ENCODE data around the gene TFEC. TPM values are rescaled to one million over a fixed set of nuclear protein-coding genes. Genes with fewer than 3 reads are reported as not detected.

TFEC gene
- total RNA-seq, 1 experiment from 2014 or later = 0.12 TPM

DNA sequence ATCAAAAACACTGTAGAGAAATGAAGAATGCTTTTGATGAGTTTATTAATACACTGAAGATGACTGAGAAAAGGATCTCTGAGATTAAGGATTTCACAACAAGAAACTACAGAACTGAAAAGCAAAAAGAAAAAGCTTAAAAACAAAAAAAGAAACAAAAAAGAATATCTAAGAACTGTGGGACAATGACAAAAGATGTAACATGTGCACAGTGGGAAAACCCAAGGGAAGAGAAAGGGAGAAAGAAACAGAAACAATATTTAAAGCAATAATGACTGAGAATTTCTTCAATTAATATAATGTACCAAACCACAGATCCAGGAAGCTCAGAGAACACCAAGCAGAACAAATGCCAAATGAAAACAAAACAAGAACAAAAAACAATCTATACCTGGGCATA lies 42.2 kb downstream of the TFEC start:
- H3K27me3 ChIP-seq (ENCODE audit: insufficient read depth, low read length) = no peaks in the 10 kb centered on the region
- H3K9ac ChIP-seq (ENCODE audit: low read length) = no peak overlapping the region
- no peak overlapping the region for H3K27ac ChIP-seq (ENCODE audit: low read depth, low read length)
- TF ChIP-seq TCF7L2 (IDR thresholded peaks at IDR 0.05; ENCODE audit: borderline replicate concordance, extremely low read depth, insufficient read depth, insufficient read length) (no peak), SIN3A (IDR thresholded peaks at IDR 0.05; ENCODE audit: low read depth) (no peak), ELF1 (IDR thresholded peaks at IDR 0.05; ENCODE audit: borderline replicate concordance, low read depth) (no peak), YY1 (IDR thresholded peaks at IDR 0.05; ENCODE audit: extremely low read depth, insufficient replicate concordance, low read depth, low read length) (no peak), RAD21 (IDR thresholded peaks at IDR 0.05; ENCODE audit: low read depth) (no peak), POLR2A (IDR thresholded peaks at IDR 0.05; ENCODE audit: borderline replicate concordance, extremely low read depth, insufficient read depth, insufficient read length) (no peak)
- TF ChIP-seq, protein P1, sequence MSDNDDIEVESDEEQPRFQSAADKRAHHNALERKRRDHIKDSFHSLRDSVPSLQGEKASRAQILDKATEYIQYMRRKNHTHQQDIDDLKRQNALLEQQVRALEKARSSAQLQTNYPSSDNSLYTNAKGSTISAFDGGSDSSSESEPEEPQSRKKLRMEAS (IDR thresholded peaks at IDR 0.05) = no peak
- TF ChIP-seq, protein P2, sequence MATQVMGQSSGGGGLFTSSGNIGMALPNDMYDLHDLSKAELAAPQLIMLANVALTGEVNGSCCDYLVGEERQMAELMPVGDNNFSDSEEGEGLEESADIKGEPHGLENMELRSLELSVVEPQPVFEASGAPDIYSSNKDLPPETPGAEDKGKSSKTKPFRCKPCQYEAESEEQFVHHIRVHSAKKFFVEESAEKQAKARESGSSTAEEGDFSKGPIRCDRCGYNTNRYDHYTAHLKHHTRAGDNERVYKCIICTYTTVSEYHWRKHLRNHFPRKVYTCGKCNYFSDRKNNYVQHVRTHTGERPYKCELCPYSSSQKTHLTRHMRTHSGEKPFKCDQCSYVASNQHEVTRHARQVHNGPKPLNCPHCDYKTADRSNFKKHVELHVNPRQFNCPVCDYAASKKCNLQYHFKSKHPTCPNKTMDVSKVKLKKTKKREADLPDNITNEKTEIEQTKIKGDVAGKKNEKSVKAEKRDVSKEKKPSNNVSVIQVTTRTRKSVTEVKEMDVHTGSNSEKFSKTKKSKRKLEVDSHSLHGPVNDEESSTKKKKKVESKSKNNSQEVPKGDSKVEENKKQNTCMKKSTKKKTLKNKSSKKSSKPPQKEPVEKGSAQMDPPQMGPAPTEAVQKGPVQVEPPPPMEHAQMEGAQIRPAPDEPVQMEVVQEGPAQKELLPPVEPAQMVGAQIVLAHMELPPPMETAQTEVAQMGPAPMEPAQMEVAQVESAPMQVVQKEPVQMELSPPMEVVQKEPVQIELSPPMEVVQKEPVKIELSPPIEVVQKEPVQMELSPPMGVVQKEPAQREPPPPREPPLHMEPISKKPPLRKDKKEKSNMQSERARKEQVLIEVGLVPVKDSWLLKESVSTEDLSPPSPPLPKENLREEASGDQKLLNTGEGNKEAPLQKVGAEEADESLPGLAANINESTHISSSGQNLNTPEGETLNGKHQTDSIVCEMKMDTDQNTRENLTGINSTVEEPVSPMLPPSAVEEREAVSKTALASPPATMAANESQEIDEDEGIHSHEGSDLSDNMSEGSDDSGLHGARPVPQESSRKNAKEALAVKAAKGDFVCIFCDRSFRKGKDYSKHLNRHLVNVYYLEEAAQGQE (IDR thresholded peaks at IDR 0.05; ENCODE audit: low read depth) = no peak
- H3K36me3 ChIP-seq (ENCODE audit: control insufficient read depth in 1 of 2, insufficient read depth in 2 of 2, low read length in 2 of 2) = no peaks in the 10 kb centered on the region
- no TSS peak for BruUV-seq (replicated peaks)
- no peak for DNase-seq (ENCODE audit: low read depth, low spot score)
- H3K4me2 ChIP-seq (ENCODE audit: low read length) = no peak overlapping the region
- no peaks in the 10 kb centered on the region for H3K9me3 ChIP-seq (ENCODE audit: control insufficient read depth in 1 of 2, insufficient read depth in 1 of 2, low read depth in 1 of 2, low read length in 2 of 2)
- ChIA-PET RAD21 (ENCODE audit: low non-redundant PET in 1 of 2, low total read pairs in 2 of 2, uncharacterized antibody in 2 of 2, unreplicated experiment in 2 of 2) (no interaction called here), POLR2A (no interaction called here), CTCF (no interaction called here)
- no peak overlapping the region for H2AFZ ChIP-seq (ENCODE audit: low read depth, low read length, poor library complexity, severe bottlenecking)
- H3K4me1 ChIP-seq (ENCODE audit: control insufficient read depth in 1 of 2, insufficient read depth in 2 of 2, low read length in 2 of 2) = no peaks in the 10 kb centered on the region
- H3K4me3 ChIP-seq (replicated peaks in 1 of 2; ENCODE audit: low read depth in 1 of 2, low read length in 2 of 2) = no peak overlapping the region
- intact Hi-C loops (cut with micrococcal nuclease) = no loop called here
- ATAC-seq = no peak
- H3K9me2 ChIP-seq (ENCODE audit: insufficient read depth) = no peaks in the 10 kb centered on the region
- H3K79me2 ChIP-seq (ENCODE audit: insufficient read depth, low read length) = no peaks in the 10 kb centered on the region
- H4K20me1 ChIP-seq (ENCODE audit: insufficient read depth) = no peaks in the 10 kb centered on the region

Data from HCT116 (cell line).